HepG2 (cell line): ENCODE data around the gene NFASC. TPM values are rescaled to one million over a fixed set of nuclear protein-coding genes. Genes with fewer than 3 reads are reported as not detected.

Experiments
- ATAC-seq: fragments of 200-7000 bp; cut with Tn5 transposase; 3 replicates; pipeline ENCODE4 v1.9.1; 2020; ENCODE audit warnings: mild to moderate bottlenecking, moderate library complexity
- BruUV-seq: library from RNA; stranded (reverse); fragments of 400-500 nt; replicated peaks from 2 replicates; lab custom pipeline; 2021; lab: Mats Ljungman, UMichigan
- CTCF ChIA-PET: fragments of 300-600 bp; formaldehyde crosslinking; extraction: SDS; loops from one replicate; lab custom pipeline; 2021; ENCODE audit warnings: low total read pairs, inconsistent platforms, low intra/inter-chr PET ratio; lab: Yijun Ruan, JAX
- POLR2A ChIA-PET: fragments of 350-600 bp; sonication (Branson Sonifier 250); formaldehyde crosslinking; loops from one replicate; lab custom pipeline; 2020; ENCODE audit warnings: antibody characterized with exemption, inconsistent platforms; lab: Yijun Ruan, JAX
- DNase-seq: peaks from one replicate; pipeline ENCODE4 v3.0.0-alpha.2; 2015; ENCODE audit warnings: low spot score
- FAIRE-seq: peaks from 3 replicates; lab custom pipeline; 2011; peaks lifted over from hg19 to GRCh38; lab: Jason Lieb, UNC
- H2AFZ ChIP-seq: one replicate; pipeline ENCODE4 v1.6.1; 2011; ENCODE audit warnings: low read length, inconsistent platforms
- H3K27ac ChIP-seq: fragments of 300-600 bp; 3 replicates; pipeline ENCODE4 v1.8.0; 2011; ENCODE audit warnings: mixed run types, mild to moderate bottlenecking, mixed read lengths, low read length, inconsistent platforms; ENCODE audit not compliant: insufficient read depth; ENCODE audit errors: extremely low read length
- H3K27me3 ChIP-seq, 2 experiments: fragments of 200-600 bp in 1 of 2; 2 replicates in 1 of 2; 3 replicates in 1 of 2; pipeline versions ENCODE4 v1.6.0 to v1.8.0; 2011; ENCODE audit warnings: low read length in 2 of 2, mild to moderate bottlenecking in 2 of 2, moderate library complexity in 2 of 2, inconsistent platforms in 1 of 2; ENCODE audit not compliant: insufficient read depth in 2 of 2, control insufficient read depth in 1 of 2
- H3K36me3 ChIP-seq, 2 experiments: fragments of 200-600 bp in 1 of 2; replicated peaks in 1 of 2; 2 replicates in 1 of 2; 3 replicates in 1 of 2; pipeline versions ENCODE4 v1.5.1 to v1.8.0; 2011; ENCODE audit warnings: low read length in 2 of 2, inconsistent platforms in 1 of 2; ENCODE audit not compliant: insufficient read depth in 2 of 2, control insufficient read depth in 1 of 2
- H3K4me1 ChIP-seq: 2 replicates; pipeline ENCODE4 v1.5.1; 2012; ENCODE audit warnings: low read length, inconsistent platforms; ENCODE audit not compliant: insufficient read depth
- H3K4me2 ChIP-seq: 2 replicates; pipeline ENCODE4 v1.6.0; 2011; ENCODE audit warnings: low read depth, low read length, inconsistent platforms
- H3K4me3 ChIP-seq, 3 experiments: fragments of 200-600 bp in 1 of 3; sonication (generic), shearing (Covaris generic) in 1 of 3; replicated peaks in 1 of 3; 2 replicates each; pipeline ENCODE4 v1.5.1; 2011 to 2016; ENCODE audit warnings: low read length in 3 of 3, inconsistent platforms in 2 of 3, low read depth in 2 of 3, mild to moderate bottlenecking in 2 of 3, control low read depth in 1 of 3, mixed read lengths in 1 of 3; ENCODE audit not compliant: insufficient read depth in 1 of 3
- H3K79me2 ChIP-seq: one replicate; pipeline ENCODE4 v1.6.1; 2011; ENCODE audit warnings: low read length, inconsistent platforms; ENCODE audit not compliant: insufficient read depth
- H3K9ac ChIP-seq: 2 replicates; pipeline ENCODE4 v1.6.0; 2011; ENCODE audit warnings: mild to moderate bottlenecking, low read depth, low read length, inconsistent platforms; ENCODE audit not compliant: insufficient read depth
- H3K9me3 ChIP-seq: 2 replicates; pipeline ENCODE4 v1.5.1; 2012; ENCODE audit warnings: mild to moderate bottlenecking, low read length
- H4K20me1 ChIP-seq: 2 replicates; pipeline ENCODE4 v1.6.0; 2011; ENCODE audit warnings: inconsistent platforms, mild to moderate bottlenecking, low read length, moderate library complexity; ENCODE audit not compliant: insufficient read depth
- ARID3A ChIP-seq: IDR thresholded peaks from 2 replicates; pipeline ENCODE4 v1.6.1; 2012; ENCODE audit warnings: low read depth, low read length, improper control_type of control experiment
- ATF4 ChIP-seq, 2 experiments: fragments of 450-650 bp in 1 of 2; sonication (generic) in 1 of 2; formaldehyde crosslinking; IDR thresholded peaks; 2 replicates each; pipeline versions ENCODE4 v1.5.0 to v1.8.0; 2020 to 2022; ENCODE audit warnings: mild to moderate bottlenecking in 1 of 2, missing genetic modification reagents in 1 of 2
- ATRX ChIP-seq: sonication (generic); formaldehyde crosslinking; IDR thresholded peaks from 2 replicates; pipeline ENCODE4 v1.4.0; 2020; ENCODE audit warnings: missing genetic modification reagents, borderline replicate concordance
- CHD4 ChIP-seq: fragments of 200-600 bp; sonication (generic); IDR thresholded peaks from 2 replicates; pipeline ENCODE4 v1.7.0; 2017; ENCODE audit warnings: mild to moderate bottlenecking, low read length, borderline replicate concordance
- E2F1 ChIP-seq: sonication (generic); formaldehyde crosslinking; IDR thresholded peaks from 2 replicates; pipeline ENCODE4 v1.5.0; 2020; ENCODE audit warnings: missing genetic modification reagents
- MTERF4 ChIP-seq: sonication (generic); formaldehyde crosslinking; IDR thresholded peaks from 2 replicates; pipeline ENCODE4 v1.8.0; 2023; ENCODE audit warnings: mild to moderate bottlenecking, missing genetic modification reagents
- NFIB ChIP-seq: sonication (generic); formaldehyde crosslinking; IDR thresholded peaks from 2 replicates; pipeline ENCODE4 v1.9.0; 2021; ENCODE audit warnings: missing genetic modification reagents, mild to moderate bottlenecking, borderline replicate concordance
- POLR2A ChIP-seq, 2 experiments: IDR thresholded peaks; 2 replicates each; pipeline ENCODE4 v1.6.1; 2011; ENCODE audit warnings: low read depth in 2 of 2, low read length in 2 of 2, mild to moderate bottlenecking in 1 of 2, moderate library complexity in 1 of 2; ENCODE audit not compliant: insufficient read depth in 1 of 2
- PRMT3 ChIP-seq: sonication (generic); formaldehyde crosslinking; IDR thresholded peaks from 2 replicates; pipeline ENCODE4 v1.8.1; 2022; ENCODE audit warnings: low read depth, mild to moderate bottlenecking, moderate library complexity, missing genetic modification reagents, borderline replicate concordance
- RBM22 ChIP-seq: fragments of 200-400 bp; formaldehyde crosslinking; optimal IDR thresholded peaks from 2 replicates; pipeline ENCODE3; 2017; ENCODE audit warnings: mild to moderate bottlenecking, low read length, moderate library complexity
- SMAD9 ChIP-seq: sonication (generic); formaldehyde crosslinking; IDR thresholded peaks from 2 replicates; pipeline ENCODE4 v1.5.1; 2020; ENCODE audit warnings: mild to moderate bottlenecking, missing genetic modification reagents
- ZNF101 ChIP-seq: sonication (generic); formaldehyde crosslinking; IDR thresholded peaks from 2 replicates; pipeline ENCODE4 v1.4.0; 2020; ENCODE audit warnings: mild to moderate bottlenecking, low read depth, missing genetic modification reagents, borderline replicate concordance
- ZNF124 ChIP-seq: sonication (generic); formaldehyde crosslinking; IDR thresholded peaks from 2 replicates; pipeline ENCODE4 v1.4.0; 2020; ENCODE audit warnings: missing genetic modification reagents
- ZNF451 ChIP-seq: sonication (generic); formaldehyde crosslinking; IDR thresholded peaks from 2 replicates; pipeline ENCODE4 v1.5.0; 2020; ENCODE audit warnings: mild to moderate bottlenecking, missing genetic modification reagents
- ZNF713 ChIP-seq: sonication (generic); formaldehyde crosslinking; IDR thresholded peaks from 2 replicates; pipeline ENCODE4 v1.4.0; 2020; ENCODE audit warnings: mild to moderate bottlenecking, missing genetic modification reagents
- WGBS: methylation state at CpG from one replicate; pipeline ENCODE4 v1.1.6; 2017; ENCODE audit warnings: low lambda C conversion rate; 5-methylcytosine and 5-hydroxymethylcytosine counted together
- in situ Hi-C: cut with HindIII; loops from 2 replicates; pipeline ENCODE4 v1.10.0; 2017; ENCODE audit warnings: low pct_unique_long_range_greater_than_20kb; ENCODE audit not compliant: extremely low pct_ligation_motif_present
- intact Hi-C: fragments of 100-400 bp; cut with micrococcal nuclease; formaldehyde crosslinking; loops from one replicate; pipeline ENCODE4 v1.10.0; 2022; ENCODE audit not compliant: unreplicated experiment
- polyA plus RNA-seq, 8 experiments: library from polyadenylated mRNA; depleted of rRNA in 3 of 8; stranded (reverse) in 7 of 8; unstranded in 1 of 8; fragments of >200 nt; fragmentation: Illumina TruSeq in 4 of 8; extraction: Trizol in 4 of 8; gene quantifications; 2 replicates each; pipeline versions ENCODE4 v1.2.1 to v1.2.3, GENCODE V29; 2011 to 2016; ENCODE audit warnings: low read depth in 4 of 8, missing spikeins in 1 of 8, mixed read lengths in 1 of 8; ENCODE audit not compliant: insufficient read depth in 1 of 8
- total RNA-seq, 5 experiments: library from RNA; depleted of rRNA; stranded (reverse); fragments of >200 nt; fragmentation: Illumina TruSeq; extraction: Trizol; gene quantifications; 2 replicates each; pipeline ENCODE4 v1.2.3, GENCODE V29; 2016; ENCODE audit warnings: low read depth in 1 of 5

NFASC gene
- total and polyA plus RNA-seq, 2 of the 13 experiments (the other 11 are each of a cell fraction or from before 2014, with no cell fraction given) = not detected

- no peak for FAIRE-seq
- peaks cover 4 to 48% of the 10 kb centered on the region in 2 experiments for H3K27me3 ChIP-seq
- H3K4me3 ChIP-seq = no peak overlapping the region
- ChIA-PET CTCF (no interaction called here), POLR2A (no interaction called here)
- no peak for ATAC-seq
- no peak overlapping the region for H3K9ac ChIP-seq
- intact Hi-C loops = no loop called here
- no peaks in the 10 kb centered on the region for H3K79me2 ChIP-seq
- no peak overlapping the region for H3K27ac ChIP-seq
- WGBS = 17% methylated on average over 4 of the region's 4 CpGs
- H3K36me3 ChIP-seq = no peaks in the 10 kb centered on the region
- no peaks in the 10 kb centered on the region for H3K4me1 ChIP-seq
- no peak overlapping the region for H3K4me2 ChIP-seq
- H2AFZ ChIP-seq = no peak overlapping the region
- no peaks in the 10 kb centered on the region for H4K20me1 ChIP-seq
- H3K9me3 ChIP-seq = no peaks in the 10 kb centered on the region
- in situ Hi-C loops = no loop called here
- DNase-seq = no peak
- TF ChIP-seq MTERF4 (CRISPR knock-in tag) (no peak), POLR2A (IDR thresholded peaks at IDR 0.05; ENCODE audit: insufficient read depth in 1 of 2, low read depth in 2 of 2, low read length in 2 of 2) (no peak), E2F1 (CRISPR knock-in tag) (no peak), ATRX (CRISPR knock-in tag) (no peak), RBM22 (no peak), SMAD9 (CRISPR knock-in tag) (no peak)
- TF ChIP-seq, all 625 proteins: peak for 0
- BruUV-seq = no TSS peak
These were observed 158.3 kb downstream of the NFASC start for GRCh38 chr1:205028924-205029323.

GRCh38 chr1:205030241-205030640, 159.6 kb downstream of the NFASC start:
- ChIA-PET CTCF (no interaction called here), POLR2A (no interaction called here)
- Histone ChIP-seq H3K27ac (no peak overlapping the region), H3K4me1 (no peaks in the 10 kb centered on the region), H3K4me3 (no peak overlapping the region), H3K36me3 (no peaks in the 10 kb centered on the region), H4K20me1 (no peaks in the 10 kb centered on the region), H3K9me3 (no peaks in the 10 kb centered on the region), H3K79me2 (no peaks in the 10 kb centered on the region), H3K4me2 (no peak overlapping the region), H3K27me3 (peaks cover 4 to 44% of the 10 kb centered on the region in 2 experiments), H2AFZ (no peak overlapping the region), H3K9ac (no peak overlapping the region)
- 33% methylated on average over 6 of the region's 6 CpGs for WGBS
- ATAC-seq (no peak), FAIRE-seq (no peak), DNase-seq (no peak)
- intact Hi-C loops = no loop called here
- in situ Hi-C loops = no loop called here
- no TSS peak for BruUV-seq
- TF ChIP-seq CHD4 (no peak), ZNF713 (CRISPR knock-in tag) (no peak), PRMT3 (CRISPR knock-in tag) (no peak), ATF4 (CRISPR knock-in tag; IDR thresholded peaks at IDR 0.05) (no peak), ARID3A (no peak), NFIB (CRISPR knock-in tag) (no peak), ZNF451 (CRISPR knock-in tag) (no peak), ZNF101 (CRISPR knock-in tag) (no peak), ZNF124 (CRISPR knock-in tag) (no peak)
